PC-3 (cell line): ENCODE measurements around the gene SERPINE1.

Experiments
- CTCF ChIP-seq: fragments of 300-600 bp; sonication (generic); conservative IDR thresholded peaks from 2 replicates; pipeline ENCODE4 v1.5.1; 2017; ENCODE audit warnings: antibody characterized with exemption, low read depth, mild to moderate bottlenecking, low read length
- EZH2 ChIP-seq: fragments of 300-600 bp; sonication (generic); IDR thresholded peaks from one replicate; pipeline ENCODE4 v1.6.1; 2017; ENCODE audit warnings: antibody characterized with exemption, mild to moderate bottlenecking, low read length; ENCODE audit not compliant: unreplicated experiment
- EZH2phosphoT487 ChIP-seq: fragments of 300-600 bp; sonication (generic); IDR thresholded peaks from 2 replicates; pipeline ENCODE4 v1.6.1; 2018; ENCODE audit warnings: mild to moderate bottlenecking, antibody characterized with exemption, low read length, borderline replicate concordance

GRCh38 chr7:101099969-101100781 lies 26.7 kb upstream of the SERPINE1 start:
- TF ChIP-seq CTCF (no peak), EZH2 (no peak), EZH2phosphoT487 (no peak)
